ENCODE results near the gene GSTA2.
"Not testable (repeated sequence)": the region's sequence is repeated elsewhere in the genome, so short reads cannot be mapped to it uniquely, and the experiment has no call there.

Gene GSTA2

DNA sequence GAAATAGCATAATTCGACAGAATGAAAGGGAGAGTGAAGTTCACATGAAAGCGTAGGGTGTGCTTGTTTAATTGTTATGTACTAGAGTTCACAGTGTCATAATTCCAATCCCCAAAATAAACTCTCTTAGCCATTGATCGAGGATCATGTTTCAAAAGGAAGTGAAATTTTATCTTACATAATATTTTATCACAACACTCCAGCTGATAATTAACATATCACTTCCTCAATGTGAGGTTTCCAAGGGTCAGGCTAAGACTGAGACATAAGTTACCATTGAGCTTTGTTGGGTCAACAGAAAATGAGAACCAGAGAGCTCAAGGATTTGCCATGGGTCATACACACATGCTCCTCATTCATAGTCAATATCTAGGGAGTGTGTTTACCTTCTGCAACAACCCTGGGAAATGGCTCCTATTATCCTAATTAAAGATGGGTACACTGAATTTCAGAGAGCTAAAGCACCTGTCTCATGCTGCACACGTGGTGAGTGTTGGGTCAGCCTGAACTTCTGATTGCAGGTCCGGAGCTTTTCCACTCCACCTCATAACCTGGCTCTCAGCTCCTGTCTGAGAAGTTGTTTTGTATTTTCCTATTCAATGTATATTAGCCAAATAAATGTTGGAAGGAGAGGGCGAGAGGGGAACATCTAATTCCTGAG, 3.0 kb downstream of the GSTA2 start:
- DNase-seq (ENCODE audit: low read depth in 2 of 2, low spot score in 1 of 2): no peak

DNA sequence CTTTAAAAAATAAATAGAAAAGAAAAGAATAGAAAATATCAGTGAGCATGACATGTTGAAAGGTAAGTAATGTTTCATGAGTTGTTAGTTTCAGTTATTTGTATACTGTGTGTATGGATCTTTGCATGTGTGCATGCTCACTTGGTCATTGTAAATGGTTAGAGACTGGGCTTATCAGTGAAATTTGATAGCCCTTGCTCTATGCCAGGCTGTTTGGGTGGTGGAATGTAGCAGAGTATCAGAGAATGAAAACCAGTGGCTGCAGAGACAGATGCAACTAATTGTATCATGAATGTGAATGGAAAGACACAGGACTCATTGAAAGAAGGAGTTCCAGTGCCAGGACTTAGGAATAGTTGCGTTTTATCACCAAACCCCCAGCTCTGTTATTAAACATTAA, 4.2 kb downstream of the GSTA2 start:
- DNase-seq (ENCODE audit: low read depth in 2 of 2, low spot score in 1 of 2): no peak

DNA sequence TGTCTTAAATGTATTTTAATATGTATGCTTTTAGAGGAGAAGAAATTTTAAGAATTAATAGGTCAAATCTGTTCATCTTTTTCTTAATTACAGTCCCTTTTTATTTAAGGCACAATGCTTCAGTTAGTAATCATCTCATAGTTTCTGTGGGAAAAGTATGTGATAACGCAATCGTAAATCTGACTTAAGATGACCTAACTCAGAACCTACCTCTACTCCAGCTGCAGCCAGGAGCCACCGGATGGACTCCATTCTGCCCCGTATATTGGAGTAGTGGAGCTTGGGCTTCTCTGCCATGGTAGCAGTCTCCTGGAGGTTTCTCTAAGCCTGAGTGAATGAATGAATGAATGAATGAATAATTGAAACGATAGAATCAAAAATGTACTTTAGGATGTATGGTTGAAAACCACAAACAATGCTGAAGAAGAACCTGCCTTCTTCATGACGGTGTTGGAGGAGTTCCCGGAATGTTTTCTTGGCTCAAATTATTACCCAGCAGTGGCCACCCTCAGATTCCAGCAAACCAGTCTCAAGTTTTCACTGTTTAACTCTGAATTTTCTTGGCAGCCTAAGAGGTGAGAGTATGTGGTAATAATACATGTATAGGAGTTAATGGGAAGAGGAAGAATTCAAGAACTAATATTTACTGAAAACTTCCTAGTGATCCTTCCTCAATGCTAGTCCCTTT, 5.5 kb downstream of the GSTA2 start:
- not testable (repeated sequence) for DNase-seq (ENCODE audit: low read depth in 2 of 2, low spot score in 1 of 2)

DNA sequence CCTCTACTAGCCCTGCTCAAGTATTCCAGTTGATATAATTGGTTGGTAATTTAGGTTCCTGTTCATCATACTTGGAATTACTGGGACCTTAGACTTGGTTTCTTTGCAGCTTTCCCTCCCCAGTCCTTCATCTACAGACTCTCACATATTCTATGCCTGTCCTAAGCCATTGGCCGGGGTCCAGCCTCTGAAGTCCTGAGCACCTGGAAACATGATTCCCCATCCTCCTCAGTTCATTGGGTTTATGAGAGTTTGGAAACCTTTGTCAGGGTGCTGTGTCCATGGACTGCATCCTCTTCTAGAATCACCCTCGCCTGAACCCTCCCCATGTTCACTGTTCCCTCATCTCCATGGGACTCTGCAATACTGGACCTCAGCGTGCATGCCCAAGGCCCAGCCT, 8.8 kb downstream of the GSTA2 start:
- DNase-seq (ENCODE audit: low read depth in 2 of 2, low spot score in 1 of 2): no peak

DNA sequence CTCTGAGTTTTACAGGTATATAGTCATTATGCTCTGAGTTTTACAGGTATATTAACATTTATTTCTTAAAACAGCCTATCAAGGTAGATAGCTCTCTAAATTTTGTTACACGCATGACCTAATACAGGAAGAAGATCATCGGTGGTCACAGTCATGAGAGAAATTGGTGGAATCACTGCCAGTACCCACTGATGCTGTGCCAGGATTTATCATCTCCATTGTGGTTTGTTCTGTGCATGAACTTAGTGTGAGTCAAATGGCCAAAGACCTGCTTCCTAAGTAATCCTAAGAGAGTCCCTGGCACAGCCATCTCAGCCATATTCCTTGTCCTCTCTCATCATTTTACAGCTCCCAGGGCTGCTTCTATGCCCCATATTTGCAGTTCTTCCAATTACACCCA, 10.1 kb downstream of the GSTA2 start:
- DNase-seq (ENCODE audit: low read depth in 2 of 2, low spot score in 1 of 2): not testable (repeated sequence)

DNA sequence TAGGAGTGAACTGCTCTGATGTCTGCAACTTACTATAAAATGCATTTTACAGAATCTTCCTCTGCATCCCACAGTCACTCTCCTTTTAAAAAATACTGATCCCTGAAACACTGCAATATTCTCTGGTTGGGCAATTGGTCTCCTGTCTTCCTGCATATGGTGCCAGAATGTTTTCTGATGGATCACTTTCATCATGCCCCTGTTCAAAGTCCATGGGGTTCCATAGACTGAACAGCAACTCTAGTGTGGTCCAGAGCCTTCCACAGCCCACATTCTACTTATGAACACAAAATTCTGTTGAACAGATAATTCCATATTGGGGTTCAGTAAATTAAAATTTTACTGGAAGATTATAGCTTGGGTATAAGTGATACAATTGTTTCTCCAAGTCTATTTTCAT, 11.0 kb downstream of the GSTA2 start:
- DNase-seq (ENCODE audit: low read depth in 2 of 2, low spot score in 1 of 2): no peak

DNA sequence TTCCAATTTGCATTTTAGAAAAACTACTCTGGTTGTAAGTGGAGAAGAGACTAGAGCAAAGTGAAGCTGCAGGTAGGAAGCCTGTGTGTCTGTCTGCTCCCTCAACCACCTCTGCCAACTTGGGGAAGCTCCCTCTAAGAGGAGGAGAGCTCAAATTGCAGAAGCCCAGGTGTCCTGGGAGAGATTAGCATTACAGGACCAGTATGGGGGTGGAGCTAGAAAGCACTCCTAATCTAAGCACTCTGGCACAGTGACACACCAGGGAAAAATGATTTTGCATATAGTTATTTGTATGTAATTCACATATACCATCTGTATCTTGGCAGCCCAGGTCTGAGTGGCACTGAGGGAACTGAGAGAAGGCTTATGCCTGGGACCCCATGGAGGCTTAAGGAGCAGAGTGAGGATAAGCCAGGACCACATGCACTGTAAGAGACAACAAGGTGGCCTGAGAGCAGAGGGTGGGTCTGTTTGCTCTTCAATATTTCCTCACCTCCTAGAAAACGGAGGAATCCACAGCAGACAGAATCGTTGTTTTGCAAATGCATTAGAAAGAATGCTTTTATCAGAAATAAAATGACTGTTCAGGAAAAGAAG, 13.6 kb downstream of the GSTA2 start:
- DNase-seq (ENCODE audit: low read depth in 2 of 2, low spot score in 1 of 2): no peak

DNA sequence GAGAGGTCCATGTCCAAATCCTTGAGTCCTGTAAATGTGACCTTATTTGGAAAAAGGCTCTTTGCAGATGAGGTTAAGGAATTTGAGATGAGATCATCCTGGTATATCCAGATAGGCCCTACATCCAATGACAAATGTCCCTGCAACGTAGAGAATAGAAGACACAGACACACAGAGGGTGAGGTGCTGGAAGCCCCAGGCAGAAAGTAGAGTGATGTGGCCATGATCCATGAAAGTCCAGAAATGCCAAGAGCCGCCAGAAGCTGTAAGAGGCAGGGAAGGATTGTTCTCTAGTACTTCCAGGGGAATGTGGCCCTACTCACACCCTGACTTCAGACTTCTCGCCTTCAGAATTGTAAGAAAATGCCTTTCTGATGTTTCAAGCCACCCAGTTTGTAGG, 16.0 kb downstream of the GSTA2 start:
- DNase-seq (ENCODE audit: low read depth in 2 of 2, low spot score in 1 of 2): not testable (repeated sequence)

DNA sequence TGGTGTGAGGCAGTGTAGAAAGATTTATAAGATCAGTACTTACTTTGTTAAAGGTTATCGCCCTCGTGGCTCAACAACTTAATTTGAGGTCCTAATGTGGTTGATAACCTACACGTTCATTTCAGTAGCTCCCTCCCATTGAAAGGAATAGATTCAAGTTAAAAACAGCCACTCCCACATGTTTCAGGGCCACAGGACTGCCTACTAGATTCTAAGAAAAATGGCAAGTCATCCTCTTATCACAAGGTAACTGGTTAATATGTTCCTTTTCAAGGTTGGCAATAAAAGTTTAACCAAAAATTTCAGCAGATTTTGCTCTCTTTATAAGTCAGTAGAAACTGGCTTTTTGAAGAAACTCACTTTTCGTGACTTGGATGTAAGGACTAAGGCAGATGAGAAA, 17.1 kb downstream of the GSTA2 start:
- DNase-seq (ENCODE audit: low read depth in 2 of 2, low spot score in 1 of 2): no peak

DNA sequence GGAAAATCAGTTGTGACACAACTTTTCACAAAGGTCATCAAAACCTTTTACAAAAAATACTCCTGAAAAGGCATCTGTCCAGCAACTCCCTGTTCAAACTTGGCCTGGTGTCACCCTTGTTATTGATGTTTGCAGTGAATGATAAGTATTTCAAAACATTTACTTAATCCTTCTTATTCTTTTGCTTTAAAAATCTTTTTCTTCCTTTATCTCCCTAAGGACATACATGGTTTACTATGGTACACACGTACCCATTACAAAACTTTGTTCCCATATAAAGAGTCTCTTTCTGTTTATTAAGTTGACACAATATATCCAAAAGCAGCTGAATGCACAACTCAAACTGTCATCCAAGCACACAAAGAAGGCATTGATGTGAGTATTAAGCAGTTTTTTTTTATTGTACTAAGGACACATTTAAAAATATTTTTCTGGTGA, 17.5 kb downstream of the GSTA2 start:
- DNase-seq (ENCODE audit: low read depth in 2 of 2, low spot score in 1 of 2): no peak

DNA sequence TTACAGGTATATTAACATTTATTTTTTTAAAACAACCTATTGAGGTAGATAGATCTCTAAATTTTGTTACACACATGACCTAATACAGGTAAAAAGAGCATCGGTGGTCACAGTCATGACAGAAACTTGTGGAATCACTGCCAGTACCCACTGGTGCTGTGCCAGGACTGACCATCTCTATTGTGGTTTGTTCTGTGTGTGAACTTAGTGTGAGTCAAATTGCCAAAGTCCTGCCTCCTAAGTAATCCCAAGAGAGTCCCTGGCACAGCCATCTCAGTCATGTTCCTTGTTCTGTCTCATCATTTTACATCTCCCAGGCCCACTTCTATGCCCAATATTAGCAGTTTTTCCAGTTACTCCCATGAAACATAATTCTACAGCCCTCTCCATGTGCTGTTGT, 21.4 kb downstream of the GSTA2 start:
- no peak for DNase-seq (ENCODE audit: low read depth in 2 of 2, low spot score in 1 of 2)

DNA sequence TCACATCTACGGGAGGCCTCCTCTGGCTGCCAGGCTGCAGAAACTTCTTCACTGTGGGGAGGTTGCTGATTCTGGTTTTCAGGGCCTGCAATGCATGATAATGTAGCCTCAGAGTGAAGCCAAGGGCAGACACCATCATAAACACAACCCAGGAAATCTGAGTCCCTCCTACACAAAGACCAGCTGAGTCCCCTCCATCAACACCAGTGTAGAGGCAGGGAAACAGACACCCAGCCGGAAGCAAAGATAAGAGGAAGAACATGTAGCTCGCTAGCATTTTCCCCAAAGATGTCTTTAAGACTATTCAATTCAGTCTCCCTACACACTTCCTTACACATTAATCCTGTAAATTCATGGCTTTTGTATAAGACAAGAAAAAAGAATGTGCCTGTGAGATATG, 23.6 kb downstream of the GSTA2 start:
- DNase-seq (ENCODE audit: low read depth in 2 of 2, low spot score in 1 of 2): no peak

DNA sequence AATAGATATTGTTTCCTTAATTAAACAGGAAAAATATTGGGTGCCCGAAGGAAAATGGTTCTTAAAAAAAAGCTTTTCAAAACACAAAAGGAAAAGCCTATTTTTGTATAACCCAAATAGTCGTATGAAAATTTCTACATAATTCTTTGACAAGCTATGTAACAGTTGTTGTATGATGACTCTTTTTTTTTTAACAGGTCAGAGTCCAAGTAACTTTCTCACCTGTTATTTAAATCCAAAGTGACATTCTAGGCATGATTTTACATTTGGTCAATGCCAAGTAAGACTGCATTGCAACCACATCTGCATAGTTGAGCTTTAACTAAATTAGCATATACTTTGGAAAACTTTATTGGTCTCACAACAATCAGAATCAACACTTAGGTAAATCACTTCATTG, 24.1 kb downstream of the GSTA2 start:
- no peak for DNase-seq (ENCODE audit: low read depth in 2 of 2, low spot score in 1 of 2)

DNA sequence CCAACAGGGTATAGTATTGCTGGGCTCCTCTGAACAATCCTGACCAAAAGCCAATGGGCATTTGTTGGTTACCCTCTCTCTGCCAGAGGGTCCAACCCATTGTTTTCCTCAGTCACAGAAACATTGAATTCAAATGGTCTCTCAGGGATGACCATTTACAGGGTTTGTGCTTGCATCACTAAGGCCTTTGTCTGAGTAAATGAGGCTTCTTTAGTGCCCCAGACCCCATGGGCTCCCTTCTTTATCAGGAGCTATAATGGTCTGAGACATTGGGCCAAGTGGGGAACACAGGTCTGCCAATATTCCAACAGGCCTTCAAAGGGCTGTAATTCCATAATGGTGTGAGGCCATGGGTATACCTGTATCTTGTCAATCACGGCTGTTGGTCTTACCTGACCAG, 27.1 kb downstream of the GSTA2 start:
- no peak for DNase-seq (ENCODE audit: low read depth in 2 of 2, low spot score in 1 of 2)

DNA sequence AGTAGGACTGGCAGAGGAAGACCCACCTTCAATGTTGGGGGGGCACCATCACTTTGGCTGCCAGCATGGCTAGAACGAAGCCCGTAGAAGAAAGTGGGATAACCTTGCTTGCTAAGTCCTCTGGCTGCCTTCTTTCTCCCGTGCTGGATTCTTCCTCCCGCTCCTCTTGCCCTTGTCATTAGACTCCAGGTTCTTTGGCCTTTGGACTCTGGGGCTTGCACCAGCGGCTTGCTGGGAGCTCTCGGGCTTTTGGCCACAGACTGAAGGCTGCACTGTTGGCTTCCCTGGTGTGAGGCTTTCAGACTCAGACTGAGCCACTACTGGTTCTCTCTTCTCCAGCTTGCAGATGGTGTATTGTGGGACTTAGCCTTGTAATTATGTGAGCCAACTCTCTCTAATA, 28.2 kb downstream of the GSTA2 start:
- no peak for DNase-seq (ENCODE audit: low read depth in 2 of 2, low spot score in 1 of 2)

DNA sequence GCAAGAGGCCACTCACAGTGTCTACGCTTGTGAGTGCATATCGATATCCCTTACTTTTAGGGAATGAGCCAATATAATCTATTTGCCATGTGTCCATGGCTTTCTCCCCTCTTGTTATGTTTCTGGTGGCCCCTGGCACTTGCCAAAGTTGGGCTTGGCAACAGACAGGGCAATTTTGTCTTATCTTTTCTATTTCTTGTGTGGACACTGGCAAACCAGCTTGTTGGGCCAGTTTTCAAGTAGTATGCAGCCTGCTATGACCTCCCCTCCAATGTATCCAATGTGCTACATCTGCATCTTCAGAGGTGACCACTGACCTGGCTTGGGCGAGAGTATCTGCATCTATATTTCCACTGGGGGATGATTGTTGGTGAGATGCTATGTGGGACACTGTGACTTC, 29.2 kb downstream of the GSTA2 start:
- no peak for DNase-seq (ENCODE audit: low read depth in 2 of 2, low spot score in 1 of 2)

DNA sequence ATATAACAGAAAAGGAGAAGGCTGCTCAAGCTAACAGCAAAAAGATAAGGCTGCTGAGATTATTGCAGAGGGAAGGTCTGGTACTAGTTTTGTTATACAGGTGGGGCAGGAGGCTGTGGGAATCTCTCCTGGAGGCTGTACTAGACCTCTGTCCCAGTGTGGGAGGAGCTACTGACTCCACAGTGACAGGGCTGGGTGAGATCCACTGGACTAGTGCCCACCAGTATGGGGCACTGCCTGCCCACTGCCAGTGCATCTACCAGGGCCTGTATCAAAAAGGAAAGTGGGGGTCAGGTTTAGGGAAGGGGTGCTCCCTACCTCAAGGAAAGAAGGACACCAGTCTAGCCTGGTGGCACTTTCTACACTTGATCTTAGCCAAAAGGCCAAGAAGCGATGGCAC, 30.1 kb downstream of the GSTA2 start:
- DNase-seq (ENCODE audit: low read depth in 2 of 2, low spot score in 1 of 2): no peak

DNA sequence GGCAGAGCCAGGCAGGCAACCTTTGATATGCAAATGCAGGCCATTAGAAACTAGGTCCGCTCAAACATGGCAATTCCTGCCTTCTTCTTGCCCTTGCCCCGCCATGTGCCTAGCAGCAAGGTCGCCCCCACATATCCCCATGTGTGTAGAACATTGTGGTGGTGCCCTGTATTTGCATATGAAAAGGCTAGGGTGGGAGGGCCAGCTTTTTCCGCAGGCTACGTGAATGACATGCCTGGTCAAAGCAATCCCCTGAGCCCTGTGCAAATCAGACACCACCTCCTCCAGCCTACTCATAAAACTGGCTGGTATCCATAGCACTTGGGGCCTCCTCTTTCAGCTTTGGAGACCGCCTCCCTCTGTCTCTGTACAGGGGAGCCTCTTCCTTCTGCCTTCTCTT, 31.6 kb downstream of the GSTA2 start:
- DNase-seq (ENCODE audit: low read depth in 2 of 2, low spot score in 1 of 2): no peak

DNA sequence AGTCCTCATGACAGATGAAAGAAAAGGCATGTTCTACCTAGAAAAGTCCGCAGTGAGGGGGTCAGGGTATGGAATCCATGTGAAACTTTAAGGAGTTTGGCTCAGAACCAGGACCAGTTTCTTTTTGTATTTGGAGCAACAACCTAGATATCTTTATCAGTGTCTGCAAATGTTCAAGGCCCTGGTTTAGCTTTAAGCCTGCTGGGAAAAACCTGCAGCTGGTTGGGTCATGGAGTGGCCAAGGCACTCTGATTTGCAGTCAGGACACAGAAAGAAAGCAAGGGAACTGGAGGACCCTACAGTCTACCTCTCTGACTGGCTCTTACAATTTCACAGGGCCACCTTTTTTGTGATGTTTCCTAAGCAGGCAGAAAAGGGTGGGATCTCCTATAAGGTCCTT, 33.7 kb downstream of the GSTA2 start:
- DNase-seq (ENCODE audit: low read depth in 2 of 2, low spot score in 1 of 2): no peak

DNA sequence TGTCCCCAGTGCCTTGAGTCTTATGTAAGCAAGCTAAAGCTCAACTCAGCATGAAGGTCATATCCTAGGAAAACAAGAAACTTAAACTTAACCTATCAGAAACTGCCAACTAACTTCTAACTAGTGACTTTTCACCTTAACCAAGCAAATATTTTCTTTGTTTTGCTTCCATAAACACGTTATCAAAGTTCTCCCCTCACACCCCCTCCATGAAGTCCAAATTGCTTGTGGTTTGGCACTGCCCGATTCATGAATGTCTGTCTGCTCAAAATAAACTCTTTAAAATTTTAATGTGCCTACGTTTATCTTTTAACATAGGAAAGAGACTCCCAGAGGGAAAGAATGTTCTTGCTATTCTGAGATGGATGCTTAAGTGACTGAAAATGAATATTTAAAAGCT, 34.9 kb downstream of the GSTA2 start:
- DNase-seq (ENCODE audit: low read depth in 2 of 2, low spot score in 1 of 2): no peak

DNA sequence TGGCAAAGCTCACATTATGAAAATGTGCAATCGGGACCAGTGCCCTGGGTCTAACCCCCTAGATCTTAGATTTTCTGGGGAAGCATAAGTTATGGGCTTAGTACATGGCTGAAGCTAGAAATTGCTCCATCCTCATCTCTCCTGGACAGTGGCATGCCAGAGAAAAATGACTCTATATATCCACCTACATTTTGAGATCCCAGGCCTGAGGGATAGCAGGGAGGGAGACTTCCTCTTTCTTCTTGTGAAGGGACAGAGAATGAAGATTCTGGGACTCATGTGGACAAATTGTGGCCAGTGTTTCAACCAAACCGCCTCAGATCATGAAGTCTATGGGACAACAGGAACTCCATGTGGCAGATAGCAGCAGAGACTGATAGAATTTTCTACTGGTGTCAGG, 35.4 kb downstream of the GSTA2 start:
- DNase-seq (ENCODE audit: low read depth in 2 of 2, low spot score in 1 of 2): no peak

DNA sequence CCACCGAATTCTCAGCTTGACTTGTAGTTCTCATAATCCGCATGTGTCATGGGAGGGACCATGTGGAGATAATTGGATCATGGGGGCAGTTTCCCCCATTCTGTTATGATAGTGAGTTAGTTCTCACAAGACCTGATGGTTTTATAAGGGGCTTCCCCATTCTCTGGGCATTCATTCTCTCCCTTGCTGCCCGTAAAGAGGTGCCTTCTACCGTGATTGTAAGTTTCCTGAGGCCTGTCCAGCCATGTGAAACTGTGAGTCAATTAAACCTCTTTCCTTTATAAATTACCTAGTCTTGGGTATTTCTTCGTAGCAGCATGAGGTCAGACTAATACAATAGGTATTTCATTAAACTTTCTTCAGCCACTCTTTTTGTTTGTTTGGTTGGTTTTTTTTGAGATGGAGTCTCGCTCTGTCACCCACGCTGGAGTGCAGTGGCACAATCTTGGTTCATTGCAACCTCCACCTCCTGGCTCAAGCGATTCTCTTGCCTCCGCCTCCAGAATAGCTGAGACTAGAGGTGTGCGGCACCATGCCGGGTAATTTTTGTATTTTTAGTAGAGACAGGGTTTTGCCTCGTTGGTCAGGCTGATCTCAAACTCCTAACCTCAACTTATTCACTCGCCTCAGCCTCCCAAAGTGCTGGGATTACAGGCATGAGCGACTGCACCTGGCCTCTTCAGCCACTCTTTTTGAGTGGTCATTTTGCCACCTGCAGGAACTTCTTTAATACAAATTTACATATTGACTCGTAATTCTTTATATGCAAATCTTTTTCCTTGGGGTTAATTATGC, 36.3 kb downstream of the GSTA2 start:
- DNase-seq (ENCODE audit: low read depth in 2 of 2, low spot score in 1 of 2): no peak

Measured in stimulated activated CD8-positive, alpha-beta memory T cell treated with anti-CD3 and anti-CD28 coated beads, Interleukin-4, amount 100 ng/mL, for 1 hour (primary cell).